ENCODE data around the gene BNIP5. TPM values are rescaled to one million over a fixed set of nuclear protein-coding genes. Genes with fewer than 3 reads are reported as not detected.

Gene BNIP5
- total RNA-seq, 1 donor from 2014 or later: 0.10 TPM

DNA sequence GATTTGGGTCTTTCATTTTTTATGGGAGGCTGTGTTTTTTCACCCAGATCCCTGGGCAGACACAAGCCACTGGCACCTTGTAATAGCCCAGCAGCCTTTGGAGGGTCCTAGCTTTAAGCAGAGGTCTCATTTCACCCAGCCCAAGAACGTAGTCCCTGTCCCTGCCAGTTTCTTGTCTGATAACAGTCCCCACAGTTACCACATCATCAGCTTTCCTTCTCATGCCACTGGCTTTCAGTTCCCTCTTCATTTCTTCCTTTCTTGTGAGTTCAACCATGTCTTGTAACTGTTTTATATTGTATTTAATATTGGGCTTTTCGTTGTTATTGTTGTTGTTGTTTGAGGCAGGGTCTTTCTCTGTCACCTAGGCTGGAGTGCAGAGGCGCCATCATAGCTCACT lies 56.2 kb downstream of the BNIP5 start:
- Mint-ChIP-seq H3K4me1 (ENCODE audit: low read depth) (no peaks in the 10 kb centered on the region), H3K27ac (no peak overlapping the region), H3K9me3 (ENCODE audit: low read depth) (no peaks in the 10 kb centered on the region), H3K36me3 (ENCODE audit: insufficient read depth) (no peaks in the 10 kb centered on the region), H3K4me3 (ENCODE audit: low read depth) (no peak overlapping the region), H3K27me3 (peaks cover 50% of the 10 kb centered on the region)
- DNase-seq (ENCODE audit: low spot score, unreplicated experiment): no peak
- TF ChIP-seq, protein P1, sequence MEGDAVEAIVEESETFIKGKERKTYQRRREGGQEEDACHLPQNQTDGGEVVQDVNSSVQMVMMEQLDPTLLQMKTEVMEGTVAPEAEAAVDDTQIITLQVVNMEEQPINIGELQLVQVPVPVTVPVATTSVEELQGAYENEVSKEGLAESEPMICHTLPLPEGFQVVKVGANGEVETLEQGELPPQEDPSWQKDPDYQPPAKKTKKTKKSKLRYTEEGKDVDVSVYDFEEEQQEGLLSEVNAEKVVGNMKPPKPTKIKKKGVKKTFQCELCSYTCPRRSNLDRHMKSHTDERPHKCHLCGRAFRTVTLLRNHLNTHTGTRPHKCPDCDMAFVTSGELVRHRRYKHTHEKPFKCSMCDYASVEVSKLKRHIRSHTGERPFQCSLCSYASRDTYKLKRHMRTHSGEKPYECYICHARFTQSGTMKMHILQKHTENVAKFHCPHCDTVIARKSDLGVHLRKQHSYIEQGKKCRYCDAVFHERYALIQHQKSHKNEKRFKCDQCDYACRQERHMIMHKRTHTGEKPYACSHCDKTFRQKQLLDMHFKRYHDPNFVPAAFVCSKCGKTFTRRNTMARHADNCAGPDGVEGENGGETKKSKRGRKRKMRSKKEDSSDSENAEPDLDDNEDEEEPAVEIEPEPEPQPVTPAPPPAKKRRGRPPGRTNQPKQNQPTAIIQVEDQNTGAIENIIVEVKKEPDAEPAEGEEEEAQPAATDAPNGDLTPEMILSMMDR (IDR thresholded peaks at IDR 0.05; ENCODE audit: unreplicated experiment): no peak

DNA sequence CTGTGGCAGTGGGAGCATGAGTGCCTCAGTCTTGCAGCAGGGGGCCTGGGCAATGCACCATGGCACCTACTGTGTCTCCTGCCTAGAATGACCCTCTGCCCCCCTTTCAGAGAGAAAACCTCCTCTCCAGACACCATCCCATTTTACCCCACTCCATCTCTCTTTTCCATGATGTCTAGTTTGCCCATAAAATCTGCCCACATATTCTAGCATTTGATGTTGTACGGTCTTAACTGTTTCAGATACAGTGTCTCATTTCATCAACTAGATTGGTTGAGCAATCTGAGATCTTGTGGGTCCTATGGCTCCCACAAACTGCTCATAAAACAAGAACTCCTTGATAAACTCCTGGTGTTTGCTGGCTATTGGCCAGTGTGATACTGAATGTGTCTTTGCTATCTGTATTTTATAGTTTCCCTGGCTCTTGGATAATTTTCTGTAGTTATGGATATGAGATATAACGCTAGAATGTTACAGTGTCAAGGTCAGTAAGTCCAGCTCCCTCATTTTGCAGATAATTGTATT lies 58.7 kb downstream of the BNIP5 start:
- Mint-ChIP-seq H3K4me3 (ENCODE audit: low read depth) (no peak overlapping the region), H3K27me3 (peaks cover 41% of the 10 kb centered on the region), H3K27ac (no peak overlapping the region), H3K9me3 (ENCODE audit: low read depth) (no peaks in the 10 kb centered on the region), H3K4me1 (ENCODE audit: low read depth) (no peaks in the 10 kb centered on the region), H3K36me3 (ENCODE audit: insufficient read depth) (no peaks in the 10 kb centered on the region)
- TF ChIP-seq, protein P1 (IDR thresholded peaks at IDR 0.05; ENCODE audit: unreplicated experiment): no peak
- DNase-seq (ENCODE audit: low spot score, unreplicated experiment): no peak

- DNase-seq (ENCODE audit: low spot score, unreplicated experiment): no peak
- Mint-ChIP-seq H3K4me3 (ENCODE audit: low read depth) (no peak overlapping the region), H3K36me3 (ENCODE audit: insufficient read depth) (no peaks in the 10 kb centered on the region), H3K27me3 (peaks cover 41% of the 10 kb centered on the region), H3K4me1 (ENCODE audit: low read depth) (peaks cover 1% of the 10 kb centered on the region), H3K27ac (no peak overlapping the region), H3K9me3 (ENCODE audit: low read depth) (no peaks in the 10 kb centered on the region)
- TF ChIP-seq, protein P1 (IDR thresholded peaks at IDR 0.05; ENCODE audit: unreplicated experiment): no peak
These were observed 59.8 kb downstream of the BNIP5 start for GRCh38 chr6:36276581-36277536.

- Mint-ChIP-seq H3K4me3 (ENCODE audit: low read depth) (no peak overlapping the region), H3K36me3 (ENCODE audit: insufficient read depth) (no peaks in the 10 kb centered on the region), H3K27ac (no peak overlapping the region), H3K27me3 (peaks cover 50% of the 10 kb centered on the region), H3K4me1 (ENCODE audit: low read depth) (peaks cover 5% of the 10 kb centered on the region), H3K9me3 (ENCODE audit: low read depth) (no peaks in the 10 kb centered on the region)
- DNase-seq (ENCODE audit: low spot score, unreplicated experiment): no peak
- TF ChIP-seq, protein P1 (IDR thresholded peaks at IDR 0.05; ENCODE audit: unreplicated experiment): no peak
These were observed 62.7 kb downstream of the BNIP5 start for GRCh38 chr6:36273802-36274514.

GRCh38 chr6:36273067-36273466 lies 63.6 kb downstream of the BNIP5 start:
- H3K27me3 Mint-ChIP-seq: peaks cover 45% of the 10 kb centered on the region
- H3K4me1 Mint-ChIP-seq (ENCODE audit: low read depth): peaks cover 9% of the 10 kb centered on the region
- no peaks in the 10 kb centered on the region for H3K36me3 Mint-ChIP-seq (ENCODE audit: insufficient read depth)

More at GRCh38 chr6:36273067-36273466, 63.6 kb downstream of the BNIP5 start:
- H3K4me3 Mint-ChIP-seq (ENCODE audit: low read depth): no peak overlapping the region
- no peaks in the 10 kb centered on the region for H3K9me3 Mint-ChIP-seq (ENCODE audit: low read depth)
- TF ChIP-seq, protein P1 (IDR thresholded peaks at IDR 0.05; ENCODE audit: unreplicated experiment): no peak
- no peak overlapping the region for H3K27ac Mint-ChIP-seq
- DNase-seq (ENCODE audit: low spot score, unreplicated experiment): no peak

Measured in progenitor cell of endocrine pancreas (in vitro differentiated cells).